Measurements from ENCODE around the gene GET4. TPM values are rescaled to one million over a fixed set of nuclear protein-coding genes. Genes with fewer than 3 reads are reported as not detected.
A peak's percentile ranks its signal among the peaks of the same experiment; 100 is the strongest.

Gene GET4
- total RNA-seq, 1 experiment from 2014 or later: 44.8 TPM

DNA sequence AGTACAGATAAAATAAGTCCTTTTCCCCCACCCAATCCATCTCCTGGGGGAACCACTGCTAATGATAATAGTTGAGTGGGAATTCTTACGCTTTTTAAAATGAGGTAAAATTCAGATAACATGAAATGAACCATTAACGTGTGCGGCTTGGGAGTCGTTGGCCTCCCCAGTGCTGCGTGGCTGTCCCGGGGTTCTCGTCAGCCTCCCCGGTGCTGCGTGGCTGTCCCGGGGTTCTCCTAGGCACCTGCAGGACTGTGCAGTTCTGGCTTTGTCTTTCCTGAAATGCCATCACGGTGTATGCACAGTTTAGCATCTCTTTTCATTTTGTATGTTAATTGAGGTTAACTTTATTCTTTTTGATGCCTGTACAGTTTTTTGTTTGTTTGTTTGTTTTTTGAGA, 30.6 kb upstream of the GET4 start:
- H3K79me2 ChIP-seq (ENCODE audit: insufficient read depth, low read length): peaks cover 73% of the 10 kb centered on the region
- ChIA-PET RAD21 (ENCODE audit: low non-redundant PET in 1 of 2, low total read pairs in 2 of 2, uncharacterized antibody in 2 of 2, unreplicated experiment in 2 of 2) (no interaction called here), POLR2A (no interaction called here), CTCF (interaction anchor here (0.8 to 1.7 kb wide), 2 partner anchors 9 to 28 kb away, joined by 3 to 5 read pairs; no protein-coding TSS in a partner anchor)
- intact Hi-C loops (cut with micrococcal nuclease): no loop called here
- H3K9me2 ChIP-seq (ENCODE audit: insufficient read depth): no peaks in the 10 kb centered on the region
- H3K9me3 ChIP-seq (ENCODE audit: control insufficient read depth in 1 of 2, insufficient read depth in 1 of 2, low read depth in 1 of 2, low read length in 2 of 2): no peaks in the 10 kb centered on the region
- BruUV-seq (replicated peaks): no TSS peak
- peaks cover 6 to 16% of the 10 kb centered on the region in 2 experiments; a peak in 3 of 4 replicates for H3K4me1 ChIP-seq (ENCODE audit: control insufficient read depth in 1 of 2, insufficient read depth in 2 of 2, low read length in 2 of 2)
- no peaks in the 10 kb centered on the region for H3K27me3 ChIP-seq (ENCODE audit: insufficient read depth, low read length)
- H2AFZ ChIP-seq (ENCODE audit: low read depth, low read length, poor library complexity, severe bottlenecking): no peak overlapping the region
- no peak overlapping the region for H3K4me3 ChIP-seq (replicated peaks in 1 of 2; ENCODE audit: low read depth in 1 of 2, low read length in 2 of 2)
- H3K9ac ChIP-seq (ENCODE audit: low read length): no peak overlapping the region
- TF ChIP-seq POLR2AphosphoS5 (IDR thresholded peaks at IDR 0.05; ENCODE audit: low read depth, low read length) (no peak), FOSL1 (IDR thresholded peaks at IDR 0.05; ENCODE audit: low read depth) (no peak), TCF7L2 (IDR thresholded peaks at IDR 0.05; ENCODE audit: borderline replicate concordance, extremely low read depth, insufficient read depth, insufficient read length) (no peak), RAD21 (IDR thresholded peaks at IDR 0.05; ENCODE audit: low read depth) (no peak), ZFX (IDR thresholded peaks at IDR 0.05) (no peak), JUND (IDR thresholded peaks at IDR 0.05) (no peak), CEBPB (IDR thresholded peaks at IDR 0.05; ENCODE audit: low read depth) (no peak), EZH2phosphoT487 (IDR thresholded peaks at IDR 0.05; ENCODE audit: borderline replicate concordance) (no peak), EZH2 (IDR thresholded peaks at IDR 0.05) (no peak), ZBTB33 (IDR thresholded peaks at IDR 0.05; ENCODE audit: extremely low read depth, insufficient replicate concordance, low read length) (no peak), SIN3A (IDR thresholded peaks at IDR 0.05; ENCODE audit: low read depth) (no peak), MAX (IDR thresholded peaks at IDR 0.05) (no peak), YY1 (IDR thresholded peaks at IDR 0.05; ENCODE audit: extremely low read depth, insufficient replicate concordance, low read depth, low read length) (no peak), POLR2A (IDR thresholded peaks at IDR 0.05; ENCODE audit: borderline replicate concordance, extremely low read depth, insufficient read depth, insufficient read length) (no peak), CBX3 (IDR thresholded peaks at IDR 0.05; ENCODE audit: low read depth) (no peak)
- TF ChIP-seq, protein P1, sequence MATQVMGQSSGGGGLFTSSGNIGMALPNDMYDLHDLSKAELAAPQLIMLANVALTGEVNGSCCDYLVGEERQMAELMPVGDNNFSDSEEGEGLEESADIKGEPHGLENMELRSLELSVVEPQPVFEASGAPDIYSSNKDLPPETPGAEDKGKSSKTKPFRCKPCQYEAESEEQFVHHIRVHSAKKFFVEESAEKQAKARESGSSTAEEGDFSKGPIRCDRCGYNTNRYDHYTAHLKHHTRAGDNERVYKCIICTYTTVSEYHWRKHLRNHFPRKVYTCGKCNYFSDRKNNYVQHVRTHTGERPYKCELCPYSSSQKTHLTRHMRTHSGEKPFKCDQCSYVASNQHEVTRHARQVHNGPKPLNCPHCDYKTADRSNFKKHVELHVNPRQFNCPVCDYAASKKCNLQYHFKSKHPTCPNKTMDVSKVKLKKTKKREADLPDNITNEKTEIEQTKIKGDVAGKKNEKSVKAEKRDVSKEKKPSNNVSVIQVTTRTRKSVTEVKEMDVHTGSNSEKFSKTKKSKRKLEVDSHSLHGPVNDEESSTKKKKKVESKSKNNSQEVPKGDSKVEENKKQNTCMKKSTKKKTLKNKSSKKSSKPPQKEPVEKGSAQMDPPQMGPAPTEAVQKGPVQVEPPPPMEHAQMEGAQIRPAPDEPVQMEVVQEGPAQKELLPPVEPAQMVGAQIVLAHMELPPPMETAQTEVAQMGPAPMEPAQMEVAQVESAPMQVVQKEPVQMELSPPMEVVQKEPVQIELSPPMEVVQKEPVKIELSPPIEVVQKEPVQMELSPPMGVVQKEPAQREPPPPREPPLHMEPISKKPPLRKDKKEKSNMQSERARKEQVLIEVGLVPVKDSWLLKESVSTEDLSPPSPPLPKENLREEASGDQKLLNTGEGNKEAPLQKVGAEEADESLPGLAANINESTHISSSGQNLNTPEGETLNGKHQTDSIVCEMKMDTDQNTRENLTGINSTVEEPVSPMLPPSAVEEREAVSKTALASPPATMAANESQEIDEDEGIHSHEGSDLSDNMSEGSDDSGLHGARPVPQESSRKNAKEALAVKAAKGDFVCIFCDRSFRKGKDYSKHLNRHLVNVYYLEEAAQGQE (IDR thresholded peaks at IDR 0.05; ENCODE audit: low read depth): no peak
- TF ChIP-seq, protein P2, sequence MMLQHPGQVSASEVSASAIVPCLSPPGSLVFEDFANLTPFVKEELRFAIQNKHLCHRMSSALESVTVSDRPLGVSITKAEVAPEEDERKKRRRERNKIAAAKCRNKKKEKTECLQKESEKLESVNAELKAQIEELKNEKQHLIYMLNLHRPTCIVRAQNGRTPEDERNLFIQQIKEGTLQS (IDR thresholded peaks at IDR 0.05): no peak
- peak overlapping the region; percentile 35; the same call in 1 of the 2 replicates for H3K4me2 ChIP-seq (ENCODE audit: low read length)
- DNase-seq (ENCODE audit: low read depth, low spot score): no peak
- H3K27ac ChIP-seq (ENCODE audit: low read depth, low read length): 0 out of 2 replicates have a peak overlapping the region, but pooled peaks have one; percentile 22
- no peaks in the 10 kb centered on the region for H4K20me1 ChIP-seq (ENCODE audit: insufficient read depth)
- H3K36me3 ChIP-seq (ENCODE audit: control insufficient read depth in 1 of 2, insufficient read depth in 2 of 2, low read length in 2 of 2): peaks cover 25 to 45% of the 10 kb centered on the region in 2 experiments; a peak in 3 of 4 replicates
- ATAC-seq: 0 out of 2 replicates have a peak, but pooled peaks have one; percentile 27
